Hindlimb muscle (tissue), 1 donor: ENCODE results near the gene GCM1. TPM values are rescaled to one million over a fixed set of nuclear protein-coding genes. Genes with fewer than 3 reads are reported as not detected.
"Not testable (repeated sequence)": the region's sequence is repeated elsewhere in the genome, so short reads cannot be mapped to it uniquely, and the experiment has no call there.

ENCODE experiments used
- DNase-seq: peaks from one replicate; pipeline ENCODE4 v3.0.0-alpha.2; 2013
- polyA plus RNA-seq: library from polyadenylated mRNA; unstranded; fragments of 120-200 nt; gene quantifications from one replicate; pipeline ENCODE4 v1.2.1, GENCODE V29; 2013; ENCODE audit not compliant: insufficient read length

GCM1 gene
- not detected for polyA plus RNA-seq

GRCh38 chr6:53148684-53149083 lies at the start of gene GCM1:
TSS of gene GCM1 (minus strand) at chr6:53148841. CDS start at chr6:53145632, 3,209 bp downstream.
- no peak for DNase-seq

GRCh38 chr6:53197553-53197952 lies 48.9 kb upstream of the GCM1 start:
- no peak for DNase-seq

- DNase-seq, result no peak
Measured at GRCh38 chr6:53195048-53195447, 46.4 kb upstream of the GCM1 start.

- DNase-seq, result no peak
Measured at GRCh38 chr6:53192682-53193188, 44.1 kb upstream of the GCM1 start.

- no peak for DNase-seq
Measured at GRCh38 chr6:53189554-53189953, 40.9 kb upstream of the GCM1 start.

- no peak for DNase-seq
Measured at GRCh38 chr6:53188833-53189232, 40.2 kb upstream of the GCM1 start.

GRCh38 chr6:53180678-53181077 lies 32.0 kb upstream of the GCM1 start:
- no peak for DNase-seq

GRCh38 chr6:53179961-53180651 lies 31.5 kb upstream of the GCM1 start:
- no peak for DNase-seq

GRCh38 chr6:53178837-53179432 lies 30.3 kb upstream of the GCM1 start:
- DNase-seq, result no peak

GRCh38 chr6:53175027-53175426 lies 26.4 kb upstream of the GCM1 start:
- DNase-seq, result no peak

- DNase-seq, result no peak
Measured at GRCh38 chr6:53172468-53172803, 23.8 kb upstream of the GCM1 start.

- DNase-seq, result peak; percentile 84
Measured at GRCh38 chr6:53171605-53172467, 23.2 kb upstream of the GCM1 start.

GRCh38 chr6:53168516-53169267 lies 20.1 kb upstream of the GCM1 start:
- no peak for DNase-seq

GRCh38 chr6:53165293-53165692 lies 16.7 kb upstream of the GCM1 start:
- DNase-seq, result no peak

GRCh38 chr6:53162606-53163005 lies 14.0 kb upstream of the GCM1 start:
- DNase-seq, result no peak

- no peak for DNase-seq
Measured at GRCh38 chr6:53161481-53162009, 12.9 kb upstream of the GCM1 start.

- no peak for DNase-seq
Measured at GRCh38 chr6:53159558-53159957, 10.9 kb upstream of the GCM1 start.

- not testable (repeated sequence) for DNase-seq
Measured at GRCh38 chr6:53158076-53158475, 9.4 kb upstream of the GCM1 start.

- not testable (repeated sequence) for DNase-seq
Measured at GRCh38 chr6:53155279-53155678, 6.6 kb upstream of the GCM1 start.

GRCh38 chr6:53154794-53155193 lies 6.2 kb upstream of the GCM1 start:
- no peak for DNase-seq

- no peak for DNase-seq
Measured at GRCh38 chr6:53154071-53154470, 5.4 kb upstream of the GCM1 start.

- no peak for DNase-seq
Measured at GRCh38 chr6:53152576-53152975, 3.9 kb upstream of the GCM1 start.
